Measurements from ENCODE around the gene CHL1.

CHL1 gene

GRCh38 chr3:418239-418929, 221.8 kb downstream of the CHL1 start:
- no peak for DNase-seq

DNA sequence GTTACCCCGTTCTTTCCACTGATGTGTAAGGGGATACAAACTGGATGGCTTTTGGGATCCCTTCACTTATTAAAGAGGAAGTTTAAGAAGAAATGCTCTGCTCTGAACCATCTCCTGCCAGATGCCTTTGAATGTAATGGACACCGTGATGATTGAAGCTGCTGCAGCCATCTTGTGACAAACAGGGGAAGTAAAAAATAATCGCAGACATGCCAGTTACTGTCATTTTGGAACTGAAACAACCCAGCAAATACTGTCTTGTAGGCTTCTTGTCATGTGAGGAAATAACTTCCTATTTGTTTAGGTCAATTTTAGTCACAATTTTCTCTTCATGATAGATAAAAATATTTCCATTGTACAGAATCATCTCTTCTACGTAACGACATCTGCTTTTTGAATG, 224.0 kb downstream of the CHL1 start:
- no peak for DNase-seq

DNA sequence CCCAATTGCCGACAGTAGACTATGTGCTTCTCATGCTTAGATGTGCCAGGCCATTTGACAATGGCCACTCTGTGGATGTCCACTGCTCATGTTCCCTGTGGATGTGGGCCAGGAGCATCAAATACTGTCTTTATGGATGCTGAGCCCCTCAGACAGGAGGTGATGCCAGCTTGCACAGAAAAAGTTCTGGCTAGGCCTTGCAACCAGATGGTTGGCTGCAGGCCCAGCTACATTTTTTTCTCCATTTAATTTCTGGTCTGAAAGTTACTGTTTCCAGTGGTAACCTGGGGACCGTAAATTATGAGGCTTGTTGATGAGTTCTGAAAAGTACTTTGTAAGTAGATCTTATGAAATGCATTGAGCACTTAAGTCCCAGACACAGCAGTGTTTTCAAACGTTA, 228.5 kb downstream of the CHL1 start:
- DNase-seq = no peak

- no peak for DNase-seq
Measured at GRCh38 chr3:426072-426471, 229.5 kb downstream of the CHL1 start.

- no peak for DNase-seq
Measured at GRCh38 chr3:427128-427527, 230.6 kb downstream of the CHL1 start.

- no peak for DNase-seq
Measured at GRCh38 chr3:430186-430585, 233.6 kb downstream of the CHL1 start.

DNA sequence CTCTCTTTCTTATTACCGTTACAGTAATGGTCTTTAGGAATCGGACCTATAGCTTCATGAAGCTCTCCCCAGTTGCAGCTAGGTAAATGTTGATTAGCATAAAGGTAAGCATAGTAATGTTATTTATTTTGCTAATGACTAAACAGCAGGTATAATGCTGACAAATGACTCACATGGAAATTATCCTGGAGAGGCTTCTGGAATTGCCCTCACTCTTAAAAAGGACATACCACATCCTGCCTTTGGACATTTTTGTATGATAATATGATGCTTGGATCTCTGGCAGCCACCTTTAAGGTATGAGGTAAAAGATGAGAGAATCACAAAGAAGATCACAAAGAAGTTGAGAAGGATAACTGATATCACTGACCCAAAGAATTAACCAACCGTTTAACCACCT, 238.6 kb downstream of the CHL1 start:
- DNase-seq = no peak

- DNase-seq = no peak
Measured at GRCh38 chr3:436053-436452, 239.5 kb downstream of the CHL1 start.

DNA sequence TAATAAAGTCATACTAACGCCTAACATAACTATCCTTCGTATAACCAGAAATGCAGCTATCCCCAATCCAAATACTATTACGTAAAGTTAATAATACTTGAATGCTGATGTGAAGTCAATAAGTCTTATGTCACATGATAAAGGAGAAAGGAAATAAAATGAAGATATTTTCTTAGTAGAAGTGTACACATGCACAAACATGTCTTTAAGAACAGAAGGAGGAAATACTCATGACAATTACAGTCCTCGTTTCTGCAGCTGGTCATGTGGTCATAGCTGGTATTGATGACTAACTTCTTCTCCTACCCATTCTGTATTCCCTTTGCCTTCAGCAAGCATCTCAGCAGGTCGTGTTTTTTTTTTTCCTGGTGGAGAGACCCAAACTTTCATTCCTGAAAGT, 244.3 kb downstream of the CHL1 start:
- no peak for DNase-seq

GRCh38 chr3:445960-446359, 249.4 kb downstream of the CHL1 start:
- no peak for DNase-seq

- no peak for DNase-seq
Measured at GRCh38 chr3:447671-448070, 251.1 kb downstream of the CHL1 start.

- no peak for DNase-seq
Measured at GRCh38 chr3:449711-450110, 253.1 kb downstream of the CHL1 start.

DNA sequence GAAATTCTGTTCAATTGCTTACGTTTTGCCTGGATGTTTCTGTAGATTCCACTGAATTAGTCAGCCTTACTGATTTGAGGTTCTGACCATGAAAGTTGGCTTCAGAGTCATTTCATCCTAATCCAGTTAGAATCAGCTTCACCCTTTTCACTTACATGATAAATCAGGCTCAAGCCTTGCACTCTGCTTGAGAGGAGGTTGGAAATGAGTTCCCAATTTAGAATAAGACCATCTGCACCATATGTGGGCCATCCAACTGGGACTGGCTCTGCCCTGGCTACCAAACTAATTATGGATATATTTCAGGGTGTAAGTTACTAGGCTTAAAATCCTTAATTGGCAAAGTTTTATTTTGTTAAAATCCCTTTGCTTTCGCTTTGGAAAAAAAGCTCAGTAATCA, 255.7 kb downstream of the CHL1 start:
- DNase-seq = no peak

- DNase-seq = no peak
Measured at GRCh38 chr3:453106-453505, 256.5 kb downstream of the CHL1 start.

- DNase-seq = no peak
Measured at GRCh38 chr3:454986-455385, 258.4 kb downstream of the CHL1 start.

- no peak for DNase-seq
Measured at GRCh38 chr3:458124-458523, 261.6 kb downstream of the CHL1 start.

- no peak for DNase-seq
Measured at GRCh38 chr3:458653-459310, 262.2 kb downstream of the CHL1 start.
